CD8-positive, alpha-beta memory T cell (primary cell): ENCODE measurements around the gene METTL17. TPM values are rescaled to one million over a fixed set of nuclear protein-coding genes. Genes with fewer than 3 reads are reported as not detected.
"Not testable (repeated sequence)": the region's sequence is repeated elsewhere in the genome, so short reads cannot be mapped to it uniquely, and the experiment has no call there.

Experiments
- CTCF ChIA-PET: fragments of 350-600 bp; sonication (Branson Sonifier 250); formaldehyde crosslinking; loops from one replicate; lab custom pipeline; 2021; ENCODE audit warnings: antibody characterized with exemption; lab: Charles Lee
- POLR2A ChIA-PET: fragments of 350-600 bp; sonication (Branson Sonifier 250); formaldehyde crosslinking; loops from one replicate; lab custom pipeline; 2021; ENCODE audit warnings: antibody characterized with exemption; lab: Charles Lee
- DNase-seq, 5 donors: peaks; one replicate each; pipeline versions ENCODE4 v3.0.0 to v3.0.0-alpha.2; 2020 to 2022; ENCODE audit warnings: mixed read lengths in 1 of 5
- H3K27ac ChIP-seq: one replicate; pipeline ENCODE4 v1.7.0; 2013; ENCODE audit warnings: low read depth, mild to moderate bottlenecking, low read length, moderate library complexity
- H3K27me3 ChIP-seq: 2 replicates; pipeline ENCODE4 v1.7.0; 2013; ENCODE audit warnings: low read length, mild to moderate bottlenecking; ENCODE audit not compliant: insufficient read depth, poor library complexity, severe bottlenecking
- H3K36me3 ChIP-seq: 2 replicates; pipeline ENCODE4 v1.7.0; 2013; ENCODE audit warnings: mild to moderate bottlenecking, low read length, moderate library complexity; ENCODE audit not compliant: insufficient read depth
- H3K4me1 ChIP-seq: 2 replicates; pipeline ENCODE4 v1.7.0; 2013; ENCODE audit warnings: mild to moderate bottlenecking, low read length, moderate library complexity; ENCODE audit not compliant: insufficient read depth
- H3K4me3 ChIP-seq: 2 replicates; pipeline ENCODE4 v1.7.0; 2013; ENCODE audit warnings: mild to moderate bottlenecking, low read length
- H3K9me3 ChIP-seq: 2 replicates; pipeline ENCODE4 v1.7.0; 2013; ENCODE audit warnings: mild to moderate bottlenecking, low read length
- H3K27ac Mint-ChIP-seq, 8 donors: one replicate each; pipeline ENCODE4 v1.8.0; 2020 to 2021; ENCODE audit warnings: mixed read lengths in 8 of 8, mild to moderate bottlenecking in 6 of 8, inconsistent platforms in 3 of 8, moderate library complexity in 3 of 8
- H3K27me3 Mint-ChIP-seq, 2 donors: one replicate each; pipeline ENCODE4 v1.8.0; 2020 to 2021; ENCODE audit warnings: mixed read lengths in 2 of 2, mild to moderate bottlenecking in 1 of 2, moderate library complexity in 1 of 2
- H3K36me3 Mint-ChIP-seq, 3 donors: one replicate each; pipeline ENCODE4 v1.8.0; 2020 to 2021; ENCODE audit warnings: mixed read lengths in 3 of 3, inconsistent platforms in 1 of 3, mild to moderate bottlenecking in 1 of 3
- H3K4me1 Mint-ChIP-seq, 3 donors: one replicate each; pipeline ENCODE4 v1.8.0; 2020 to 2021; ENCODE audit warnings: mixed read lengths in 3 of 3, inconsistent platforms in 1 of 3, mild to moderate bottlenecking in 1 of 3
- H3K4me3 Mint-ChIP-seq, 7 donors: one replicate each; pipeline ENCODE4 v1.8.0; 2020 to 2021; ENCODE audit warnings: mixed read lengths in 7 of 7, mild to moderate bottlenecking in 6 of 7, moderate library complexity in 4 of 7, inconsistent platforms in 2 of 7
- H3K9me3 Mint-ChIP-seq, 5 donors: one replicate each; pipeline ENCODE4 v1.8.0; 2020 to 2022; ENCODE audit warnings: mixed read lengths in 5 of 5, mild to moderate bottlenecking in 3 of 5, moderate library complexity in 2 of 5, inconsistent platforms in 1 of 5
- polyA plus RNA-seq: library from polyadenylated mRNA; unstranded; fragments of 300-500 nt; fragmentation: Illumina TruSeq; gene quantifications from one replicate; pipeline ENCODE4 v1.2.3, GENCODE V29; 2021
- total RNA-seq, 2 experiments: library from RNA; stranded (reverse); gene quantifications; one replicate each; pipeline ENCODE4 v1.2.3, GENCODE V29; 2021

The METTL17 gene
- total and polyA plus RNA-seq, 3 experiments from 2014 or later: 43.9 to 107 (median 102) TPM

DNA sequence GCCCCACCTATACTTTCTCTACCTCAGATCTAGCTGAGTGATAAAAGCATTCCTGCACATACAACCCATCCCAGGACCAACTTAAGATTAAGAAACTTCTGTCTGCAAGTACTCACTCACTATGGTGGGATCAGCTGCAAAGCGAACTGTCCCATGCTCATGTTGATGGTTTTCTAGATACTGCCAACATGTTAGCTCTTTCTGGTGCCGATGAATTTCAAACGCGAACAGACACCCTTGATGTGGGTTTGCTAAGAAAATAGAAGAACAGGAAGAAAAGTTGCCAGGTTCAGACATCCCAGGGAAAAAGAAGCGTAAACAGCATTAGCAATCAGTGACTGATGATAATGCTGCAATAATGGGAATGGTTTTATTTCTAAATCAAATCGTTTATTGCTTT lies 7.8 kb downstream of the METTL17 start:
- H3K27me3 ChIP-seq: no peaks in the 10 kb centered on the region
- no peak for DNase-seq
- ChIA-PET POLR2A (interaction anchor here (0.6 kb wide), 2 partner anchors 46 to 171 kb away, joined by 3 to 5 read pairs; no protein-coding TSS in a partner anchor), CTCF (interaction anchor here (1.4 to 3.5 kb wide), 4 partner anchors 15 to 95 kb away, joined by 4 to 17 read pairs (median 10); no protein-coding TSS in a partner anchor)
- Mint-ChIP-seq H3K27ac (peak overlapping the region in 2 of 8 donors; percentile 18 to 67), H3K4me3 (no peak overlapping the region), H3K4me1 (peaks cover 0 to 2% (median 0%) of the 10 kb centered on the region in 3 donors), H3K9me3 (no peaks in the 10 kb centered on the region), H3K27me3 (no peaks in the 10 kb centered on the region), H3K36me3 (peaks cover 4 to 48% (median 28%) of the 10 kb centered on the region in 3 donors)
- no peak overlapping the region for H3K4me3 ChIP-seq
- H3K9me3 ChIP-seq: no peaks in the 10 kb centered on the region
- no peak overlapping the region for H3K27ac ChIP-seq
- peaks cover 36% of the 10 kb centered on the region for H3K36me3 ChIP-seq
- peaks cover 7% of the 10 kb centered on the region for H3K4me1 ChIP-seq

DNA sequence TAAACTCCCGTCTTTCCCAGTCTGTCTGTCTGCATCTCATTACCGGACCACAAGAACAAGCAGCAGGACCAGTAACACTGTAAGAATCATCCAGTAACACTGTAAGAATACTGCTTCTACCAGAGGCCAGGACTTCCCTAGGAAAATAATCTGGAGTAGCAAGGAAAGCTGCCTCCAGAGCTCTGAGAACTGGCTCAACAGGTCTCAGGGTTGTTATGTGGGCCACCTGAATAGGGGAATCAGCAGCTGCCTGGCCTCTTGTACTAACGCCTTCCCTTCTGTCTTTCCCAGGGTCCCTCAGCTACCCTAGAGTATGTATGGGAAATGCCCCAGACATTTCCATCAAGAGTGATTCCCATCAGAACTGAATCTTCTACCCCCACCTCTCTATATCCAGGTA lies 8.4 kb downstream of the METTL17 start:
- H3K27ac ChIP-seq: no peak overlapping the region
- no peak overlapping the region for H3K4me3 ChIP-seq
- CTCF ChIA-PET: interaction anchor here (1.1 to 3.5 kb wide), 5 partner anchors 10 to 94 kb away, joined by 4 to 17 read pairs (median 6); no protein-coding TSS in a partner anchor
- H3K27me3 ChIP-seq: no peaks in the 10 kb centered on the region
- Mint-ChIP-seq H3K36me3 (peaks cover 4 to 43% (median 28%) of the 10 kb centered on the region in 3 donors), H3K4me3 (no peak overlapping the region), H3K4me1 (peaks cover 0 to 2% (median 0%) of the 10 kb centered on the region in 3 donors), H3K9me3 (no peaks in the 10 kb centered on the region), H3K27me3 (no peaks in the 10 kb centered on the region), H3K27ac (peak overlapping the region in 4 of 8 donors; percentile 24 to 85 (median 46))
- H3K4me1 ChIP-seq: peaks cover 7% of the 10 kb centered on the region
- DNase-seq: no peak
- H3K36me3 ChIP-seq: peaks cover 30% of the 10 kb centered on the region
- no peaks in the 10 kb centered on the region for H3K9me3 ChIP-seq
- POLR2A ChIA-PET: no interaction called here

DNA sequence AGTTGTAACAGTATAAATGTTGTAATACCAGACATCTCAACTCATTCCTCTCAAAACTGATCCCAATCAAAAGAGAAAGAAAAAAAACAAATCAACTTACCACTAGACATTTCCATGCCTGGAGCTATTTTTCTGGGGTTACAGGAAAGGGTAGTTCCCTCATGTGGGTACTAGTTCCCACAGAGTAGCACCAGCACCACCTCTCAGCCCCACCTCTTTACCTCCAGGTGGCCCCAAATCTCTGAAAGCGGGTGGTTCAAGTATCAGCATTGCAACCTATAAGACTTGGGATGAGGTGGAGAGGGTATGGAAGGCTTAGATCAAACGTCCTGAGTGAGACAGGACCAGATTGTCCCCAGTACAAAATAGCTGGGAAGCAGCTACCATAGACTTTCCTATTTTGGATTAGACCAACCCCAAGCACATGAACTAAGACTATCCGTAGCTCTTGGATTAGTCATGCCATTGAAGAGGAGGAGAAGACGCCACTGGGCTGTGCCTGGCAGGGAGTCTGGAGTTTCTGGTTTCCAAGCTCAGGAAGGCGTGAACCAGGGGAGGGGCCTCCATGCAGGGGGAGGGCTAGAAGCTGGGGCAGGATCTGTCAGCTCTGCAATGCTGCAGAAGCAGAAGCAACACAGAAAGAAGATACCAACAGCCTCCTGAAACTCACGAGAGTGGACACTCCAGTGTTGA lies 9.0 kb downstream of the METTL17 start, which contains the start of gene SLC39A2:
SLC39A2 (plus strand) TSS at position 620 of the 693 bp plus-strand sequence. CDS start 154 bp downstream, outside the sequence.
- no peaks in the 10 kb centered on the region for H3K9me3 Mint-ChIP-seq
- ChIA-PET CTCF (interaction anchor here (1.1 to 3.5 kb wide), 3 partner anchors 9 to 27 kb away, joined by 5 to 17 read pairs (median 15); no protein-coding TSS in a partner anchor), POLR2A (no interaction called here)
- peaks cover 7% of the 10 kb centered on the region for H3K4me1 ChIP-seq
- no peak within 1 kb of the TSS for H3K4me3 ChIP-seq
- H3K36me3 Mint-ChIP-seq: peaks cover 4 to 39% (median 27%) of the 10 kb centered on the region in 3 donors
- peaks cover 27% of the 10 kb centered on the region for H3K36me3 ChIP-seq
- H3K27me3 ChIP-seq: no peaks in the 10 kb centered on the region
- DNase-seq: no peak
- peaks cover 0 to 1% (median 0%) of the 10 kb centered on the region in 3 donors for H3K4me1 Mint-ChIP-seq
- H3K27ac ChIP-seq: no peak within 1 kb of the TSS
- peak within 1 kb of the TSS in 4 of 8 donors; percentile 24 to 85 (median 30) for H3K27ac Mint-ChIP-seq
- H3K9me3 ChIP-seq: no peaks in the 10 kb centered on the region
- peaks cover 0 to 2% of the 10 kb centered on the region in 2 donors for H3K27me3 Mint-ChIP-seq
- H3K4me3 Mint-ChIP-seq: no peak within 1 kb of the TSS

DNA sequence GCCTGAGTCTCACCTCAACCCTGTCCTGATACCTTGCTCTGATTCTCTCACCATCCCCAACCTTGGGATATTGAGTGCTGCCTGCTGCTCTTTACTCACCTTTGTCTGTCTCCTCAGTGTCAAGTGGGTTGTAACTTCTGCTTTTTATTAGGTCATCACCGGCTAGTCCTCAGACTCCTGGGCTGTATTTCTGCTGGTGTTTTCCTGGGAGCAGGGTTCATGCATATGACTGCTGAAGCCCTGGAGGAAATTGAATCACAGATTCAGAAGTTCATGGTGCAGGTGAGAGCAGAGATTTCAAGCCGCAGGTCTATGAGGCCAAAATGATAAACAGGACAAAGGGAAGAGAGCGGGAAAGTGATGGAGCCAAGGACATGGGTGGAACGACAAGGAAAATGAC lies 9.8 kb downstream of the METTL17 start:
- no peaks in the 10 kb centered on the region for H3K4me1 Mint-ChIP-seq
- H3K4me3 Mint-ChIP-seq: no peak overlapping the region
- no peak overlapping the region for H3K27ac Mint-ChIP-seq
- H3K27ac ChIP-seq: no peak overlapping the region
- H3K27me3 Mint-ChIP-seq: peaks cover 0 to 3% of the 10 kb centered on the region in 2 donors
- CTCF ChIA-PET: interaction anchor here (3.5 kb wide), 1 partner anchor 15 kb away, joined by 17 read pairs; no protein-coding TSS in a partner anchor
- H3K4me3 ChIP-seq: no peak overlapping the region
- peaks cover 4 to 32% (median 23%) of the 10 kb centered on the region in 3 donors for H3K36me3 Mint-ChIP-seq
- peaks cover 7% of the 10 kb centered on the region for H3K4me1 ChIP-seq
- no peaks in the 10 kb centered on the region for H3K9me3 ChIP-seq
- H3K36me3 ChIP-seq: peaks cover 20% of the 10 kb centered on the region
- no peaks in the 10 kb centered on the region for H3K27me3 ChIP-seq
- H3K9me3 Mint-ChIP-seq: no peaks in the 10 kb centered on the region
- no peak for DNase-seq
- POLR2A ChIA-PET: no interaction called here

DNA sequence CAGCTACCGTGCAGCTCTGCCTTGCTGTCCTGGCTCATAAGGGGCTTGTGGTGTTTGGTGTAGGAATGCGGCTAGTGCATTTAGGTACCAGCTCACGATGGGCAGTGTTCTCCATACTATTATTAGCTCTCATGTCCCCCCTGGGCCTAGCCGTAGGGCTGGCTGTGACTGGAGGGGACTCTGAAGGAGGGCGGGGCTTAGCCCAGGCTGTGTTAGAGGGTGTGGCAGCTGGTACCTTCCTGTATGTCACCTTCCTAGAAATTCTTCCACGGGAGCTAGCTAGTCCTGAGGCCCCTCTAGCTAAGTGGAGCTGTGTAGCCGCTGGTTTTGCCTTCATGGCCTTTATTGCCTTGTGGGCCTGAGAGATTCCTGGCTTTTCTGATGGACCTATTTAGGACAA lies 11.4 kb downstream of the METTL17 start:
- H3K27ac Mint-ChIP-seq: no peak overlapping the region
- no peaks in the 10 kb centered on the region for H3K4me1 Mint-ChIP-seq
- Histone ChIP-seq H3K27ac (no peak overlapping the region), H3K9me3 (no peaks in the 10 kb centered on the region), H3K36me3 (peaks cover 4% of the 10 kb centered on the region), H3K27me3 (no peaks in the 10 kb centered on the region), H3K4me1 (peaks cover 7% of the 10 kb centered on the region), H3K4me3 (no peak overlapping the region)
- H3K36me3 Mint-ChIP-seq: peaks cover under 1 to 16% (median 10%) of the 10 kb centered on the region in 3 donors
- H3K27me3 Mint-ChIP-seq: peaks cover 0 to 3% of the 10 kb centered on the region in 2 donors
- H3K4me3 Mint-ChIP-seq: no peak overlapping the region
- DNase-seq: no peak
- H3K9me3 Mint-ChIP-seq: no peaks in the 10 kb centered on the region
- ChIA-PET CTCF (interaction anchor here (1.0 to 2.3 kb wide), 3 partner anchors 14 to 92 kb away, joined by 3 to 12 read pairs (median 6); no protein-coding TSS in a partner anchor), POLR2A (no interaction called here)

DNA sequence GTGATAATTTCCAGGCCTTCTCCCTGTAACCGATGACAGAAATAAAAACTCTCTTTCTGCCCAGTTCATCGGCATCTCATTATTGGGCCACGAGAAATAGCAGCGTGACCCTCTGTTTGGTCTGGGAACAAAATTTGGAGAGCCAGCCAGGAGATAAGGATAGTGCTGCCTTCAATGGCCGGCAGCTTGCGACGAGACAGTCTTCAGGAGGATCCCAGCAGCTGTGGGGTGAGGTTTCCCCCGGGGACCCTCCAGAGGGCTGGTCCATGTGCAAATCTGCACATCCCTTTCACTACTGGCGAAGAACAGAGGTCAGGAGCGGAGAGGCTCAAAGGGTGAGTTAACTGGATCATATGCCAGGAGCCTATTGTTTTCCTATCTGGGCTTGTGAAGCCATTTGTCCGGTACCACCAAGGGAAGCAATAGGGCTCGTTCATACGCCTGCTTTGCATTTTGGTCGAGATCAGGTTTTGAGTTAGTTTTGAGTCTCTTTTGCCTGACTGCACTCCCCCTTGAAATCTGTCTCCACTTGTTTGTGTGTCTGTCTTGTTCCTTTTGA lies 14.1 kb downstream of the METTL17 start:
- Mint-ChIP-seq H3K27me3 (peaks cover 3 to 6% of the 10 kb centered on the region in 2 donors), H3K4me3 (no peak overlapping the region), H3K36me3 (peaks cover 0 to 3% (median 0%) of the 10 kb centered on the region in 3 donors), H3K4me1 (no peaks in the 10 kb centered on the region), H3K9me3 (no peaks in the 10 kb centered on the region), H3K27ac (no peak overlapping the region)
- no peaks in the 10 kb centered on the region for H3K4me1 ChIP-seq
- no peaks in the 10 kb centered on the region for H3K36me3 ChIP-seq
- POLR2A ChIA-PET: no interaction called here
- no peak for DNase-seq
- H3K9me3 ChIP-seq: no peaks in the 10 kb centered on the region
- CTCF ChIA-PET: interaction anchor here (0.9 to 3.1 kb wide), 2 partner anchors 11 to 89 kb away, joined by 3 to 23 read pairs; no protein-coding TSS in a partner anchor
- H3K27me3 ChIP-seq: no peaks in the 10 kb centered on the region
- H3K4me3 ChIP-seq: no peak overlapping the region
- no peak overlapping the region for H3K27ac ChIP-seq

DNA sequence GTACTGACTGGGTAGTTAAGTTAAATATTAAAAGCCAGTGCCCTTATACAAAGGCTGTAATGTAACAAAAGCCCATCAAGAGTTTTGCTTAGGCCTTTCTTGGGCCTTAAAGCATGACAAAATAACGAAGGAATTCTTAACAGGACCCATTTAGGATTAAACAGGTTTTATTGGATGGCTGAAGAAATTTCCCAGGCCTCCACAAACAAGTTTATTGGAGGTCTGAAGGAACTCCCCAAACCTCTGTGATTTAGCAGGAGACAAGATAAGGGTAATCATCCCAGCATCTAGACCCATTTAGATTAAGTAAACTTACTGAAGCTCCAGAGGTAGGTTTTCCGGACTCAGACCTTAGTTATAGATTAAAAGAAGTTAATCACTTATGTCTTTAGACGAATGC lies 19.9 kb downstream of the METTL17 start:
- peaks cover 11 to 29% of the 10 kb centered on the region in 2 donors for H3K27me3 Mint-ChIP-seq
- H3K27ac Mint-ChIP-seq, H3K27me3 ChIP-seq, H3K36me3 ChIP-seq, H3K27ac ChIP-seq, DNase-seq, H3K9me3 Mint-ChIP-seq, H3K4me3 Mint-ChIP-seq, H3K4me1 ChIP-seq, H3K36me3 Mint-ChIP-seq, H3K9me3 ChIP-seq, H3K4me1 Mint-ChIP-seq, H3K4me3 ChIP-seq, POLR2A ChIA-PET: not testable (repeated sequence)
- CTCF ChIA-PET: interaction anchor here (1.2 to 12.0 kb wide), 3 partner anchors 31 to 85 kb away, joined by 3 to 152 read pairs (median 7); partner anchors contain the start of gene ZNF219
